ENCODE measurements around the gene DOK7.
"Not testable (repeated sequence)": the region's sequence is repeated elsewhere in the genome, so short reads cannot be mapped to it uniquely, and the experiment has no call there.

Gene DOK7

GRCh38 chr4:3452376-3452775 is 10.7 kb upstream of the DOK7 start:
- TF ChIP-seq, protein P1, sequence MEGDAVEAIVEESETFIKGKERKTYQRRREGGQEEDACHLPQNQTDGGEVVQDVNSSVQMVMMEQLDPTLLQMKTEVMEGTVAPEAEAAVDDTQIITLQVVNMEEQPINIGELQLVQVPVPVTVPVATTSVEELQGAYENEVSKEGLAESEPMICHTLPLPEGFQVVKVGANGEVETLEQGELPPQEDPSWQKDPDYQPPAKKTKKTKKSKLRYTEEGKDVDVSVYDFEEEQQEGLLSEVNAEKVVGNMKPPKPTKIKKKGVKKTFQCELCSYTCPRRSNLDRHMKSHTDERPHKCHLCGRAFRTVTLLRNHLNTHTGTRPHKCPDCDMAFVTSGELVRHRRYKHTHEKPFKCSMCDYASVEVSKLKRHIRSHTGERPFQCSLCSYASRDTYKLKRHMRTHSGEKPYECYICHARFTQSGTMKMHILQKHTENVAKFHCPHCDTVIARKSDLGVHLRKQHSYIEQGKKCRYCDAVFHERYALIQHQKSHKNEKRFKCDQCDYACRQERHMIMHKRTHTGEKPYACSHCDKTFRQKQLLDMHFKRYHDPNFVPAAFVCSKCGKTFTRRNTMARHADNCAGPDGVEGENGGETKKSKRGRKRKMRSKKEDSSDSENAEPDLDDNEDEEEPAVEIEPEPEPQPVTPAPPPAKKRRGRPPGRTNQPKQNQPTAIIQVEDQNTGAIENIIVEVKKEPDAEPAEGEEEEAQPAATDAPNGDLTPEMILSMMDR (IDR thresholded peaks at IDR 0.05; ENCODE audit: poor library complexity, severe bottlenecking), result peak; percentile 22
- 0 out of 3 replicates have a peak, but pooled peaks have one; percentile 12 for ATAC-seq (ENCODE audit: low read depth)
- H3K4me3 ChIP-seq (ENCODE audit: severe bottlenecking), result no peak overlapping the region
- no peak overlapping the region for H3K27ac ChIP-seq (ENCODE audit: poor library complexity, severe bottlenecking)
- H3K4me1 ChIP-seq (ENCODE audit: insufficient read depth, poor library complexity, severe bottlenecking), result peaks cover 4% of the 10 kb centered on the region
- no peaks in the 10 kb centered on the region for H3K9me3 ChIP-seq (ENCODE audit: severe bottlenecking)
- no peaks in the 10 kb centered on the region for H3K27me3 ChIP-seq (ENCODE audit: insufficient read depth, poor library complexity, severe bottlenecking)
- no peak for DNase-seq (ENCODE audit: low spot score)
- no peaks in the 10 kb centered on the region for H3K36me3 ChIP-seq (ENCODE audit: low read depth)

- H3K4me3 ChIP-seq (ENCODE audit: severe bottlenecking); H3K9me3 ChIP-seq (ENCODE audit: severe bottlenecking); DNase-seq (ENCODE audit: low spot score); ATAC-seq (ENCODE audit: low read depth); H3K36me3 ChIP-seq (ENCODE audit: low read depth); H3K27me3 ChIP-seq (ENCODE audit: insufficient read depth, poor library complexity, severe bottlenecking); H3K27ac ChIP-seq (ENCODE audit: poor library complexity, severe bottlenecking); H3K4me1 ChIP-seq (ENCODE audit: insufficient read depth, poor library complexity, severe bottlenecking): not testable (repeated sequence)
Measured at GRCh38 chr4:3455596-3455995, 7.5 kb upstream of the DOK7 start.

DNA sequence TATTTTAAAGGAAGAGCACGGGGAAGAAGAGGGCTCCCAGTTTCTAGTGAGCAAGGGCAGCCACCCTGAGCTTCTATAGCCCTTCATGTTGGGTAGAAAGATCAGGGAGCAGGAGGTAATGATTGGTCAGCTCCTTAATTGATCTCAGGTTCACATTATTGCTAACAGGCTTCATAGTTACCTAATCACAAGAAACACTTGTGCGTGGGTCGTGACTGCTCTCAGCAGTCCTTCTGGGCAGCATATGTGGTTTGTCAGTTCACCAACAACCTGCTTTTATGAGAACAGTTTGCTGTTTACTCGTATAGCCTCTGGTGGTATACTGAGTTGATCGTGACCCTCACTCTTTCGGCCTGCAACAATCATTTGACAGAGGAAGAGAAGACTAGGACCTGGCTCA is 4.7 kb upstream of the DOK7 start:
- no peak for ATAC-seq (ENCODE audit: low read depth)
- H3K27ac ChIP-seq (ENCODE audit: poor library complexity, severe bottlenecking), result no peak overlapping the region
- H3K9me3 ChIP-seq (ENCODE audit: severe bottlenecking), result no peaks in the 10 kb centered on the region
- no peak overlapping the region for H3K4me3 ChIP-seq (ENCODE audit: severe bottlenecking)
- TF ChIP-seq, protein P1 (IDR thresholded peaks at IDR 0.05; ENCODE audit: poor library complexity, severe bottlenecking), result no peak
- no peaks in the 10 kb centered on the region for H3K36me3 ChIP-seq (ENCODE audit: low read depth)
- H3K27me3 ChIP-seq (ENCODE audit: insufficient read depth, poor library complexity, severe bottlenecking), result peaks cover 7% of the 10 kb centered on the region
- peaks cover 8% of the 10 kb centered on the region for H3K4me1 ChIP-seq (ENCODE audit: insufficient read depth, poor library complexity, severe bottlenecking)
- no peak for DNase-seq (ENCODE audit: low spot score)

- not testable (repeated sequence) for ATAC-seq (ENCODE audit: low read depth); H3K4me1 ChIP-seq (ENCODE audit: insufficient read depth, poor library complexity, severe bottlenecking); H3K36me3 ChIP-seq (ENCODE audit: low read depth); H3K9me3 ChIP-seq (ENCODE audit: severe bottlenecking); H3K27ac ChIP-seq (ENCODE audit: poor library complexity, severe bottlenecking); DNase-seq (ENCODE audit: low spot score); H3K4me3 ChIP-seq (ENCODE audit: severe bottlenecking)
- H3K27me3 ChIP-seq (ENCODE audit: insufficient read depth, poor library complexity, severe bottlenecking), result peaks cover 13% of the 10 kb centered on the region
Measured at GRCh38 chr4:3459156-3459555, 4.0 kb upstream of the DOK7 start.

DNA sequence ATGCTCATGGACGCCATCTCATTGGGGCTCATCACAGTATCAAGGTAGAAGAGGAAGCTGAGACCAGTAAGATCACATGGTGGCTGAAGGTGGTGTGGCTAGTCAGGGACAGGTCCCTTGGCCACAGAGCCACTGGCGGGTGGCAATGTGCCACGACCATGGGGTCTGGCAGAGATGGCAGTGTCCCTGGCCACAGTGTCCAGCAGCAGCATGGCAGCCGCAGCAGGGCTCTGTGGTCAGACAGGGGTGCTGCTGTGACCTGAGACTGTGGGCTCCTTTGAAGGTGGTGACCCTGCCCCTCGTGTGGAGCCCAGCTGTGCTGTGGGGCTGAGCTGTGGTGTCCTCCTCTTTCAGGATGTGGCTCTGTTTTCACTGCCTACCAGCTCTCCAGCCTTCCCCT is 2.2 kb upstream of the DOK7 start:
- Histone ChIP-seq H3K27ac (ENCODE audit: poor library complexity, severe bottlenecking) (no peak overlapping the region), H3K4me1 (ENCODE audit: insufficient read depth, poor library complexity, severe bottlenecking) (peaks cover 8% of the 10 kb centered on the region), H3K4me3 (ENCODE audit: severe bottlenecking) (no peak overlapping the region), H3K27me3 (ENCODE audit: insufficient read depth, poor library complexity, severe bottlenecking) (peaks cover 24% of the 10 kb centered on the region), H3K9me3 (ENCODE audit: severe bottlenecking) (no peaks in the 10 kb centered on the region), H3K36me3 (ENCODE audit: low read depth) (no peaks in the 10 kb centered on the region)
- DNase-seq (ENCODE audit: low spot score), result no peak
- TF ChIP-seq, protein P1 (IDR thresholded peaks at IDR 0.05; ENCODE audit: poor library complexity, severe bottlenecking), result no peak
- ATAC-seq (ENCODE audit: low read depth), result no peak

DNA sequence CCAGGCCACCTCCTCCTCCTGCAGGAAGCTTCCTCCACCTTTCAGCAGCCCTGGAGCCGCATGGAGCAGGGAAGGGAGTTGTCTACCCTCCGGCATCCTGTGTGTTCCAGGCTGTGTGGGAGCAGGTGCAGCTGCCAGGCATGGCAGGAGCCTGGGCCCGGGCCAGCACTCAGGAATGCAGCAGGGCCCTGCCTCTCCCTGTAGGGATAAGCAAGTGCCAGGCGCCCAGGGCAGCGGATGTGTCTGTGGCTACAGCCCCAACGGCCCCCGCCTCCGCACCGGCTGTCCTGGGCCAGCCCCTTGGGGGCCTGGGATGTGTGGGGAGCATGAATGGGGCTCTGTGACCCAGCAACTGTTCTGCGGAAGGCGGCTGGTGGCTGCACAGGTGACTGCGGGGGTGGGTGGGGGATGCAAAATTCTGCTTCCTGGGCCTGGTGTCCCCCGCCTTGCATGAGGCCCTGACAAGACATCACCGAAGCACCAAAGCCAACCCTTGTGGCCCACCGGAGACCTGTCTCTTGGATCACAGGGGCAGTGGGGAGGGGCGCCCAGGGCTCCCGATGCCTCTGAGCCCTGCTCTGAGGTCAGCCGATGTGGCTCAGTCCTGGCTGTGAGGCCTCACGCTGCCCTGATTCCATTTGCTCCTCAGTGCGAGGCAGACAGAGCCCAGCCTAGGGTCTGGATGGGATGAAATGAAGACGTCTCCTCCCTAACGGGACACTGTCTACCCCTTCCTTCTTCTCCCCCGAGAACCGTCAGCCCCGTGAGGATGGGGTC is 1.4 kb upstream of the DOK7 start:
- TF ChIP-seq, protein P1 (IDR thresholded peaks at IDR 0.05; ENCODE audit: poor library complexity, severe bottlenecking), result no peak
- Histone ChIP-seq H3K9me3 (ENCODE audit: severe bottlenecking) (no peaks in the 10 kb centered on the region), H3K36me3 (ENCODE audit: low read depth) (no peaks in the 10 kb centered on the region), H3K27me3 (ENCODE audit: insufficient read depth, poor library complexity, severe bottlenecking) (peaks cover 24% of the 10 kb centered on the region), H3K4me1 (ENCODE audit: insufficient read depth, poor library complexity, severe bottlenecking) (peaks cover 8% of the 10 kb centered on the region), H3K27ac (ENCODE audit: poor library complexity, severe bottlenecking) (no peak overlapping the region), H3K4me3 (ENCODE audit: severe bottlenecking) (no peak overlapping the region)
- ATAC-seq (ENCODE audit: low read depth) (peak; percentile 93), DNase-seq (ENCODE audit: low spot score) (no peak)

Measured in RWPE2 (cell line).